Colon (tissue), 2 donors: ENCODE measurements around the gene BHLHE40.

ENCODE experiments used
- FAIRE-seq: peaks from 2 replicates; lab custom pipeline; 2012; peaks lifted over from hg19 to GRCh38; lab: Jason Lieb, UNC
- donor health status: control.
- donor health status: control.

Gene BHLHE40

DNA sequence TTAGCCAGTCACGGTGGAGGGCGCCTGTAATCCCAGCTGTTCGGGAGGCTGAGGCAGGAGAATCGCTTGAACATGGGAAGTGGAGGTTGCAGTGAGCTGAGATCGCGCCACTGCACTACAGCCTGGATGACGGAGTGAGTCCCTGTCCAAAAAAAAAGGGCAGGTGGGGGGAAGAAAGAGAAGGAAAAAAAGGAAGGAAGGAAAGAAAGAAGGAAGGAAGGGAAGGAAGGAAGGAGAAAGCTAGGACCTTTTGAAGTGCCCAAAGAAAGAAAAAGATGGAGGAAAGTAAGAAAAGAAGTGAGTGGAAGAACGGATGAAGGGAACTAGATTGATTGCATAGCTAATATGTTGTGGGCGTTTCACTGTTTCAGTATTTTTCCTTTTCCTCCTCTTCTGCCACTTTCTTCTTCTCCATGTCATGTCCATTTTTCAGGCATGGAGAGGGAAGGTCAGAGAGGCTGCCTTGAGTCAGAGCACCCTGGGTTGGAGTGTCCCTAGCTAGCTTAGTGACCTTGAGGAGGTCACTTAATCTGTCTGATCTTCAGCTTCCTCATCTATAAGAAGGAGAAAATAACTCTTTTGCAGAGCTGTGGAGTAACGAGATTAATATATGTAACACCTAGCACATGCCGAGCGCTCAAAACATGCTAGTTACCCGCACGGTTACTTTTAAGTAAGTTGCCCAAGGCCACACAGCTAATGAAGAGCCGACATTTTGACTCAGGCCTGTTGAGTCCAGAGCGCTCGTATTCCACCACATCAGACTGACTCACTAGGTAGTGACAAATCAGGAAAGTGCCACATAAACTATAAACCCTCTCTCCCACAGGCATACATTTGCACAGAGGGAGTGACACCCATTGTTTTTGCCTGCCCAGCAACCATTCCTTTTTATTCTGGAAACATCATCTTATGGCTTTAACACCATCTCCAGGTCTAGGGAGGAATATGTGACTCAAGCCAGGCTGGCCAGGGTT is 42.2 kb downstream of the BHLHE40 start:
- no peak for FAIRE-seq

DNA sequence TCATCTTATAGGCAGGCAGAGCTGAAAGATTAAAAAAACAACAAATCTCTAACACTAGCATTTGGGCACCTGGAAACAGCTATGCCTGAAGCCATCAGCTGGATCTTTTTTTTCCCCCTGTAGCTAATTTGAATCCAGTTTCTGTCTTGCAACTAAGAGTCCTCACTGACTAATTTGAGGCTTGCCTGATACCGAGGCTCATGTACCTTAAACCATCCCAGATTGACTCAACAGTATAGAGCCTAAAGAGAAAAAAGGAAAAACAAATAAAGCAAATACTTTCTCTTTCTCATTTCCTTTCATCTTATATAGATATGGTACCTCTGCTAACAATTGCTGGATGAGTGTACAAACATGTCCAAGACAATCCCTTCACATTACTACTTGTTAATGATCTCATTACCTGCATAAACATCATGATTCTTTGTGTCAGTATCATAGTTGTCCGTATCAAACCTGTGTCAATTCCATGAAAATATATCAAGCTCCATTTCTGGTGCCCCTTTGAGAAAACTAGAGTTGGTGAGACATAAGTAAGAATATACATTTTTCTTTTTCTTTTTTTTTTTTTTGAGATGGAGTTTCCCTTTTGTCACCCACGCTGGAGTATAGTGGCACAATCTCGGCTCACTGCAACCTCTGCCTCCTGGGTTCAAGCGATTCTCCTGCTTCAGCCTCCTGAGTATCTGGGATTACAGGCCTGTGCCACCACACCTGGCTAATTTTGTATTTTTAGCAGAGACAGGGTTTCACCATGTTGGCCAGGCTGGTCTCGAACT is 43.1 kb downstream of the BHLHE40 start:
- FAIRE-seq: no peak

DNA sequence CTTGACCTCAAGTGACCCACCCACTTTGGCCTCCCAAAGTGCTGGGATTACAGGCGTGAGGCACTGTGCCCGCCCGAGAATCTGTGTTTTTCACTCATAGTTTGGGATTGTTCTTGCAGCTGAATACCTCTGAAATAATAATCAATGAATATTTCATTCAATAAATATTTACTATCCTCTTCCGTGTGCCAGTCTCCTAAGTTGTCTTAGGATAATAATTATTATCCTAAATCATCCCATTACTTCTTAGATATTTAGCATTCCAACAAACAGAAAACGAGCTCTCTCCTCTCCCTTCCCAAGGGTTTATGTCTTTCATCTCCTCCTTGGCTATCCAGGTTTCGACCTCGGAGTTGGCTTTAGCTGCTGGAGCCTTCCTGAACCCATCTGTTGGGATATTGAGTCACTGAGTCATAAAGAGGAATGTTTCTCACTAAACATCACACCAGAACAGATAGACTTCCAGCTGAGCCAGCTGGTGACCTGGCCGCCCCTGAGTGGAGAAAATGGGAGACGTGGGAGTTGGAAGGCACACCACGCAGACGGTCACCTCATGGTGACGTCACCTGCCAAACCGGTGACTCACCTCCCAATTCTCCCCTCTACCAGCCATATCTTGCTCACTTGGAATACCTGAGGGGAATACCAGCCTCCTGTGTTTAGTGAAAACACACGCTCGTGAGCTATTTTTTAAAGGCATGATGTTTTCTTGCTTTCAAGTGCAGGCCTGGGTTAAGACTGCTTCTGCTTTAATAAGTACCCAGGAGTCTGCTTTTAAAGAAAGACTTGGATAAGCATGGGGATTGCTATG is 43.9 kb downstream of the BHLHE40 start:
- no peak for FAIRE-seq

DNA sequence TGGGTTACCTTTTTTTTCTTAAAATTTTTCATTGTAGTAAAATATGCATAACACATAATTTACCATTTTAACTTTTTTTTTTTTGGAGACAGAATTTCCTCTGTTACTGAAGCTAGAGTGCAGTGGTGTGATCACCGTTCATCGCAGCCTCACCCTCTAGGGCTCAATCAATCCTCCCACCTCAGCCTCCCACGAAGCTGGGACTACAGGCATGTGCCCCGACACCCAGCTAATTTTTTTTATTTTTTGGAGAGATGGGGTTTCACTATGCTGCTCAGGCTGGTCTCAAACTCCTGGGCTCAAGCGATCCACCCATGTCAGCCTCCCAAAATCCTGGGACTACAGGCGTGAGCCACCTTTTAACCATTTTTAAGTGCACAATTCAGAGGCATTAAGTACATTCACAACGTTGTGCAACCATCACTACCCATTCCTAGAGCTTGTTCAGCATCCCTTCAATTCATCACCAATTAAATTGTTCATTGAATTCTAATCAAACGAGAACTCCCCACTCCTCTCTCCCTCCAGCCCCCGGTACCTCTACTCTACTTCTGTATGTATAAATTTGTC is 44.6 kb downstream of the BHLHE40 start:
- no peak for FAIRE-seq

DNA sequence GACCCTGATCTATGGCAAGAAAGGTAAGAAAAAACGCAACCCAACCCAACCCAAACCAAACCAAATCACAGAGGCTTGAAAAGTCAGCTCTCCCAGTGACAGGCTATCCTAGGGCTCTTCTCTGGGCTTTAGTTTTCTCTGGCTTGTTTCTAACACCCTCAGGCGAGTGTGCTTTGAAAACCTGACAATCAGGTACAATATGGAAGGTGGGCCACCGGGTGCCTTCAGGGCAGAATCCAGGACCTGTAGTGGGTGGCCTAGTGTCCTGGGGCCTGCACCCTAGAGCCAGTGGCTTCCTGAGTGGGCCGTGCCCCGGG is 46.8 kb downstream of the BHLHE40 start:
- no peak for FAIRE-seq

DNA sequence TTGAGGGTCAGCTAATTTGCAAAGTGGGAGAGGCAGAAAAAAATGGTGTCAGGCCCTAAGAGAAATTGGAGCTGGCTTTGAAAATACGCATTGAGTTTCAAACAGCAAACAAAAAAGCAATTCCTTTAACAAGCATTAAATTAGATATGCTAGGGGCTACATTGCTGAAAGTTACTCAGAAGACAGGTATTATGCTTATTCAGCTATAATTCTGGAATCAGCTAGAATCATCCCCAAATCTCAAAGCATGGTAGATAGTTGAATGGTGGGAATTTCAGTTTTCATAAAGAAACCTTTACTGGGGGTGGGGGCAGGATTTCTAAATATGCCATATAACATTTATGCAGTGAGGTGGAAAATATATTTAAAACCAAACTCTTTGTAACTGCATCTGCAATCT is 50.5 kb downstream of the BHLHE40 start:
- FAIRE-seq: no peak

DNA sequence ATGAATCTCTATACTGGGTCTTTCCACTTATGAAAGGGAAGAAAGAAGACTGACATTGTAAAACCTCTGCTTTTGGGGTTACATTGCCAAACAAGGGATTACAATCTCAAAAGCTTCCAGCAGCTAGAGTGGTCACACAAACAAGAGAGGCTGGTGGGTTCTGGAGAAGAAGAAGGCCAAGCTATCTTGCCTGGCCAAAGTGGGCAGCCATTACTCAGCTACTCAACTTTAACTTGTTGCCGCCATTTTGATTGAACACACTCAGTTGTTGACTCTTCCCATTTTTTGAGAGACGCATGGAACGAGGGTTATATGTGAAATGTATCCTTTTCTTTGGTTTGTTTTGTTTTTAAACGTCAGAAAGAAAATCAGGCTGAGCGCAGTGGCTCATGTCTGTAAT is 50.9 kb downstream of the BHLHE40 start:
- FAIRE-seq: no peak

DNA sequence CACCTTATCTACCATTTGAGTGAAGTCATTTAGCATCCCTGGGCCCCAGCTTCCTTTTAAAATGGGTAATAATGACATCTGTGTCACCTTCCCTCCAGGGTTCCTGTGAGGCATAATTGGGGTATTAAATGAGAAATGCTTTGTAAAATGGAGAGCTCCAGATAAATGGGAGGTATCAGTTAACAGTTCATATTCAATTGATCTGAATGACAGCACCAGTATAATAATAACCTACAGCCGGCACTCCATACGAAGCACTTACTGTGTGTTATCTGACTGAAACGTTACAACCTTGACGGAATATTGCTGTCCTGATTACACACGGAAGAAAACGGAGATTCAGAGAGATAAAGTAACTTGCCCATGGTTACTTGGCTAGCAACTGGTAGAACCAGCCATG is 53.6 kb downstream of the BHLHE40 start:
- no peak for FAIRE-seq
